Measurements from ENCODE around the gene TXK.

DNA sequence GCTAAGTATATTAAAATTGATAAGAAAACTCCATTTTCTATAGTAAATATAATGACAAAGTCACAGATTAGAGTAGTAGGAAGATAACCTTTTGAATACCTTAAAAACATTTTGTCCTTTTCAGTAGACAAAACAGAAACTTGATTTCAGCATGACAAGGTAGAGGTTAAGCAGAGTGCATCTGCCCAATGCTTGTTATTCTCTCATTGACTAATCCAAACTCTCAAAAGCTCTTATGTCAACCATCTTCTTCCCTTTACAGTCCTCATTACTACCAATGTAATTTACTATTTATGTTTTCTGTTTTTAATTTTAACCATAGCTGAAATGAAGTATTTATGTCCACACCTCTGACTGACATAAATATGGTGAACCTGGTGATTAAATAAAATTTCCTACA lies 106.4 kb downstream of the TXK start:
- TF ChIP-seq POLR2A (IDR thresholded peaks at IDR 0.05) (no peak), POLR2AphosphoS5 (IDR thresholded peaks at IDR 0.05) (no peak), EP300 (IDR thresholded peaks at IDR 0.05) (no peak)
- TF ChIP-seq, protein P1, sequence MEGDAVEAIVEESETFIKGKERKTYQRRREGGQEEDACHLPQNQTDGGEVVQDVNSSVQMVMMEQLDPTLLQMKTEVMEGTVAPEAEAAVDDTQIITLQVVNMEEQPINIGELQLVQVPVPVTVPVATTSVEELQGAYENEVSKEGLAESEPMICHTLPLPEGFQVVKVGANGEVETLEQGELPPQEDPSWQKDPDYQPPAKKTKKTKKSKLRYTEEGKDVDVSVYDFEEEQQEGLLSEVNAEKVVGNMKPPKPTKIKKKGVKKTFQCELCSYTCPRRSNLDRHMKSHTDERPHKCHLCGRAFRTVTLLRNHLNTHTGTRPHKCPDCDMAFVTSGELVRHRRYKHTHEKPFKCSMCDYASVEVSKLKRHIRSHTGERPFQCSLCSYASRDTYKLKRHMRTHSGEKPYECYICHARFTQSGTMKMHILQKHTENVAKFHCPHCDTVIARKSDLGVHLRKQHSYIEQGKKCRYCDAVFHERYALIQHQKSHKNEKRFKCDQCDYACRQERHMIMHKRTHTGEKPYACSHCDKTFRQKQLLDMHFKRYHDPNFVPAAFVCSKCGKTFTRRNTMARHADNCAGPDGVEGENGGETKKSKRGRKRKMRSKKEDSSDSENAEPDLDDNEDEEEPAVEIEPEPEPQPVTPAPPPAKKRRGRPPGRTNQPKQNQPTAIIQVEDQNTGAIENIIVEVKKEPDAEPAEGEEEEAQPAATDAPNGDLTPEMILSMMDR (IDR thresholded peaks at IDR 0.05): no peak

Data from upper lobe of left lung (tissue), 4 donors.